Measurements from ENCODE around the gene IL31.
A peak's percentile ranks its signal among the peaks of the same experiment; 100 is the strongest.

Gene IL31

DNA sequence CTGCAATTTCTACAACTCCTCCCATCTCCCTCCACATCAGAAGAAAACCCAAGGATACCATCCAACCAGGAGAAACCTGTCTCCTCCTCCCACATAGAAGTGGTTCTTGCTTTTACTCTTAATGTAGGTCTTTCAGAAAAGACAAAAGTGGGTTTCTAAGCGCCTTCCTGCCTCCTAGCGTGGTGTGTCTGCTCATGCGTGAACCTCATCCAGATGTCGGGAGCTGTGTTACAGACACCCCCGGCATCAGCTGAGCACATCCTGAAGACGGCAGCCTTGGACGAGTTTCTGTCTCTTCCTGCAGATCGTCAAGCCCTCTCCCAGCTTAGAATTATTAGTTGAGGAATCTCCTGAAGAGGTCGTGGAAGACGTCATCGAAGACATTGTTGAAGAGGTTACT lies 18.4 kb upstream of the IL31 start:
- ChIA-PET CTCF (interaction anchor here (0.6 to 3.2 kb wide), 6 partner anchors 18 to 138 kb away, joined by 3 to 10 read pairs (median 4); no protein-coding TSS in a partner anchor), POLR2A (interaction anchor here (0.7 kb wide), 1 partner anchor 308 kb away, joined by 11 read pairs; no protein-coding TSS in a partner anchor)
- Histone ChIP-seq H3K36me3 (ENCODE audit: control insufficient read depth in 2 of 2, insufficient read depth in 1 of 2, low read length in 2 of 2) (no peaks in the 10 kb centered on the region), H3K4me1 (ENCODE audit: control insufficient read depth, insufficient read depth, low read length) (no peaks in the 10 kb centered on the region), H3K9me3 (ENCODE audit: control insufficient read depth, insufficient read depth, low read depth, low read length) (no peaks in the 10 kb centered on the region), H3K27ac (ENCODE audit: extremely low read depth, low read depth, low read length) (no peak overlapping the region), H3K4me3 (ENCODE audit: low read depth, low read length) (no peak overlapping the region)
- TF ChIP-seq ZNF624 (tag by site-specific recombination; IDR thresholded peaks at IDR 0.05) (no peak), ZNF585B (tag by site-specific recombination; IDR thresholded peaks at IDR 0.05) (no peak), BCL11A (tag by site-specific recombination; IDR thresholded peaks at IDR 0.05; ENCODE audit: low read depth) (no peak), HOXD13 (CRISPR knock-in tag; IDR thresholded peaks at IDR 0.05; ENCODE audit: borderline replicate concordance) (no peak), ZNF37A (tag by site-specific recombination; IDR thresholded peaks at IDR 0.05) (no peak), ZNF146 (tag by site-specific recombination; IDR thresholded peaks at IDR 0.05) (no peak), ZNF707 (tag by site-specific recombination; IDR thresholded peaks at IDR 0.05) (no peak), ZFP37 (tag by site-specific recombination; IDR thresholded peaks at IDR 0.05) (no peak), ZNF302 (tag by site-specific recombination; IDR thresholded peaks at IDR 0.05; ENCODE audit: low read depth) (no peak)
- TF ChIP-seq, protein P1, sequence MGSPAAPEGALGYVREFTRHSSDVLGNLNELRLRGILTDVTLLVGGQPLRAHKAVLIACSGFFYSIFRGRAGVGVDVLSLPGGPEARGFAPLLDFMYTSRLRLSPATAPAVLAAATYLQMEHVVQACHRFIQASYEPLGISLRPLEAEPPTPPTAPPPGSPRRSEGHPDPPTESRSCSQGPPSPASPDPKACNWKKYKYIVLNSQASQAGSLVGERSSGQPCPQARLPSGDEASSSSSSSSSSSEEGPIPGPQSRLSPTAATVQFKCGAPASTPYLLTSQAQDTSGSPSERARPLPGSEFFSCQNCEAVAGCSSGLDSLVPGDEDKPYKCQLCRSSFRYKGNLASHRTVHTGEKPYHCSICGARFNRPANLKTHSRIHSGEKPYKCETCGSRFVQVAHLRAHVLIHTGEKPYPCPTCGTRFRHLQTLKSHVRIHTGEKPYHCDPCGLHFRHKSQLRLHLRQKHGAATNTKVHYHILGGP (tag by site-specific recombination; IDR thresholded peaks at IDR 0.05), result no peak
- TF ChIP-seq, protein P2, sequence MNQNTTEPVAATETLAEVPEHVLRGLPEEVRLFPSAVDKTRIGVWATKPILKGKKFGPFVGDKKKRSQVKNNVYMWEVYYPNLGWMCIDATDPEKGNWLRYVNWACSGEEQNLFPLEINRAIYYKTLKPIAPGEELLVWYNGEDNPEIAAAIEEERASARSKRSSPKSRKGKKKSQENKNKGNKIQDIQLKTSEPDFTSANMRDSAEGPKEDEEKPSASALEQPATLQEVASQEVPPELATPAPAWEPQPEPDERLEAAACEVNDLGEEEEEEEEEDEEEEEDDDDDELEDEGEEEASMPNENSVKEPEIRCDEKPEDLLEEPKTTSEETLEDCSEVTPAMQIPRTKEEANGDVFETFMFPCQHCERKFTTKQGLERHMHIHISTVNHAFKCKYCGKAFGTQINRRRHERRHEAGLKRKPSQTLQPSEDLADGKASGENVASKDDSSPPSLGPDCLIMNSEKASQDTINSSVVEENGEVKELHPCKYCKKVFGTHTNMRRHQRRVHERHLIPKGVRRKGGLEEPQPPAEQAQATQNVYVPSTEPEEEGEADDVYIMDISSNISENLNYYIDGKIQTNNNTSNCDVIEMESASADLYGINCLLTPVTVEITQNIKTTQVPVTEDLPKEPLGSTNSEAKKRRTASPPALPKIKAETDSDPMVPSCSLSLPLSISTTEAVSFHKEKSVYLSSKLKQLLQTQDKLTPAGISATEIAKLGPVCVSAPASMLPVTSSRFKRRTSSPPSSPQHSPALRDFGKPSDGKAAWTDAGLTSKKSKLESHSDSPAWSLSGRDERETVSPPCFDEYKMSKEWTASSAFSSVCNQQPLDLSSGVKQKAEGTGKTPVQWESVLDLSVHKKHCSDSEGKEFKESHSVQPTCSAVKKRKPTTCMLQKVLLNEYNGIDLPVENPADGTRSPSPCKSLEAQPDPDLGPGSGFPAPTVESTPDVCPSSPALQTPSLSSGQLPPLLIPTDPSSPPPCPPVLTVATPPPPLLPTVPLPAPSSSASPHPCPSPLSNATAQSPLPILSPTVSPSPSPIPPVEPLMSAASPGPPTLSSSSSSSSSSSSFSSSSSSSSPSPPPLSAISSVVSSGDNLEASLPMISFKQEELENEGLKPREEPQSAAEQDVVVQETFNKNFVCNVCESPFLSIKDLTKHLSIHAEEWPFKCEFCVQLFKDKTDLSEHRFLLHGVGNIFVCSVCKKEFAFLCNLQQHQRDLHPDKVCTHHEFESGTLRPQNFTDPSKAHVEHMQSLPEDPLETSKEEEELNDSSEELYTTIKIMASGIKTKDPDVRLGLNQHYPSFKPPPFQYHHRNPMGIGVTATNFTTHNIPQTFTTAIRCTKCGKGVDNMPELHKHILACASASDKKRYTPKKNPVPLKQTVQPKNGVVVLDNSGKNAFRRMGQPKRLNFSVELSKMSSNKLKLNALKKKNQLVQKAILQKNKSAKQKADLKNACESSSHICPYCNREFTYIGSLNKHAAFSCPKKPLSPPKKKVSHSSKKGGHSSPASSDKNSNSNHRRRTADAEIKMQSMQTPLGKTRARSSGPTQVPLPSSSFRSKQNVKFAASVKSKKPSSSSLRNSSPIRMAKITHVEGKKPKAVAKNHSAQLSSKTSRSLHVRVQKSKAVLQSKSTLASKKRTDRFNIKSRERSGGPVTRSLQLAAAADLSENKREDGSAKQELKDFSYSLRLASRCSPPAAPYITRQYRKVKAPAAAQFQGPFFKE (tag by site-specific recombination; IDR thresholded peaks at IDR 0.05; ENCODE audit: borderline replicate concordance), result no peak
- TF ChIP-seq, protein P3, sequence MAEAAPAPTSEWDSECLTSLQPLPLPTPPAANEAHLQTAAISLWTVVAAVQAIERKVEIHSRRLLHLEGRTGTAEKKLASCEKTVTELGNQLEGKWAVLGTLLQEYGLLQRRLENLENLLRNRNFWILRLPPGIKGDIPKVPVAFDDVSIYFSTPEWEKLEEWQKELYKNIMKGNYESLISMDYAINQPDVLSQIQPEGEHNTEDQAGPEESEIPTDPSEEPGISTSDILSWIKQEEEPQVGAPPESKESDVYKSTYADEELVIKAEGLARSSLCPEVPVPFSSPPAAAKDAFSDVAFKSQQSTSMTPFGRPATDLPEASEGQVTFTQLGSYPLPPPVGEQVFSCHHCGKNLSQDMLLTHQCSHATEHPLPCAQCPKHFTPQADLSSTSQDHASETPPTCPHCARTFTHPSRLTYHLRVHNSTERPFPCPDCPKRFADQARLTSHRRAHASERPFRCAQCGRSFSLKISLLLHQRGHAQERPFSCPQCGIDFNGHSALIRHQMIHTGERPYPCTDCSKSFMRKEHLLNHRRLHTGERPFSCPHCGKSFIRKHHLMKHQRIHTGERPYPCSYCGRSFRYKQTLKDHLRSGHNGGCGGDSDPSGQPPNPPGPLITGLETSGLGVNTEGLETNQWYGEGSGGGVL (tag by site-specific recombination; IDR thresholded peaks at IDR 0.05), result no peak
- TF ChIP-seq, protein P4, sequence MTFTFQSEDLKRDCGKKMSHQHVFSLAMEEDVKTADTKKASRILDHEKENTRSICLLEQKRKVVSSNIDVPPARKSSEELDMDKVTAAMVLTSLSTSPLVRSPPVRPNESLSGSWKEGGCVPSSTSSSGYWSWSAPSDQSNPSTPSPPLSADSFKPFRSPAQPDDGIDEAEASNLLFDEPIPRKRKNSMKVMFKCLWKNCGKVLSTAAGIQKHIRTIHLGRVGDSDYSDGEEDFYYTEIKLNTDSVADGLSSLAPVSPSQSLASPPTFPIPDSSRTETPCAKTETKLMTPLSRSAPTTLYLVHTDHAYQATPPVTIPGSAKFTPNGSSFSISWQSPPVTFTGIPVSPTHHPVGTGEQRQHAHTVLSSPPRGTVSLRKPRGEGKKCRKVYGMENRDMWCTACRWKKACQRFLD (tag by site-specific recombination; IDR thresholded peaks at IDR 0.05), result no peak

DNA sequence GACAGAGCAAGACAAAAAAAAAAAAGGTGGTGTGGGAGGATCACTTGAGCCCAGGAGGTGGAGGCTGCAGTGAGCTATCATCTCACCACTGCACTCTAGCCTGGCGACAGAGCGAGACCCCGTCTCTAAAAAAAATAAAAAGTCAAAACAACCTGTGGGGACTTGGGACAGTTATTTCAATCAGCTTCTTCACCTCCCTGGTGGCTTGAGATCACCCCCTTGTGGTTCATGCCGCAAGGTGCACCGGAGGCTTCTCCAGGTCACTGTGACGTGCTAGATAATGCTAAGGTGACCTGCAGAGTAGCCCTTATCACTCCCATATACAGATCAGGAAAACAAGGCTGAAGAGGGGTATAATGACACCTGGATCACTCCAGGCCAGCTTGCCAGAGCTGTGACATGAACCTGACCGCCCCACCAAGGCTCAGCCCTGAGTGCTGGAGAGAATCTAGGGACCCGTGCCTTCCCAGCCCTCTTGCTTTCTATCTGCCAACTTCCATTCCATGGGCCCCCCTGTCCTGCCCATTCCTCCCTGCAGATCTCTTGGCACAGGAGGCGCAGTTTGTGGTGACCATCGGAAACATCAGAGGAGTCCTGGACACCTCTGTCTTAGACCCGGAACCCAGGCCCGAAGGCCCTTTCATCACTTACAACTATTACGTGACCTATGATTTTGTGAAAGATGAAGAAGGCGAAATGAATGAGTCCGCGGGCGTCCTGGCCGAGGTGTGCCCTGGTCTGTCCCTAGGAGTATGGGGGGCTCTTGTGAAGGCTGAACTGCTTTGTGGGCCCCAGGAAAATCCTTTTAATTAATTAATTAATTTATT lies 17.0 kb upstream of the IL31 start:
- H3K27ac ChIP-seq (ENCODE audit: extremely low read depth, low read depth, low read length), result no peak overlapping the region
- no peaks in the 10 kb centered on the region for H3K9me3 ChIP-seq (ENCODE audit: control insufficient read depth, insufficient read depth, low read depth, low read length)
- no peaks in the 10 kb centered on the region for H3K36me3 ChIP-seq (ENCODE audit: control insufficient read depth in 2 of 2, insufficient read depth in 1 of 2, low read length in 2 of 2)
- H3K4me3 ChIP-seq (ENCODE audit: low read depth, low read length), result no peak overlapping the region
- ChIA-PET CTCF (interaction anchor here (0.6 to 3.2 kb wide), 30 partner anchors 8 to 1590 kb away, joined by 3 to 12 read pairs (median 4); partner anchors contain the start of genes DIABLO and LRRC43), POLR2A (no interaction called here)
- no peaks in the 10 kb centered on the region for H3K4me1 ChIP-seq (ENCODE audit: control insufficient read depth, insufficient read depth, low read length)
- TF ChIP-seq, protein P5, sequence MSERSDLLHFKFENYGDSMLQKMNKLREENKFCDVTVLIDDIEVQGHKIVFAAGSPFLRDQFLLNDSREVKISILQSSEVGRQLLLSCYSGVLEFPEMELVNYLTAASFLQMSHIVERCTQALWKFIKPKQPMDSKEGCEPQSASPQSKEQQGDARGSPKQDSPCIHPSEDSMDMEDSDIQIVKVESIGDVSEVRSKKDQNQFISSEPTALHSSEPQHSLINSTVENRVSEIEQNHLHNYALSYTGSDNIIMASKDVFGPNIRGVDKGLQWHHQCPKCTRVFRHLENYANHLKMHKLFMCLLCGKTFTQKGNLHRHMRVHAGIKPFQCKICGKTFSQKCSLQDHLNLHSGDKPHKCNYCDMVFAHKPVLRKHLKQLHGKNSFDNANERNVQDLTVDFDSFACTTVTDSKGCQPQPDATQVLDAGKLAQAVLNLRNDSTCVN (tag by site-specific recombination; optimal IDR thresholded peaks at IDR 0.05), result no peak
- TF ChIP-seq ZNF654 (tag by site-specific recombination; IDR thresholded peaks at IDR 0.05; ENCODE audit: low read depth) (peak; percentile 78), ZNF629 (tag by site-specific recombination; IDR thresholded peaks at IDR 0.05) (no peak), ZBTB48 (tag by site-specific recombination; IDR thresholded peaks at IDR 0.05) (no peak), ZNF311 (tag by site-specific recombination; IDR thresholded peaks at IDR 0.05; ENCODE audit: borderline replicate concordance) (no peak), SCRT1 (tag by site-specific recombination; IDR thresholded peaks at IDR 0.05; ENCODE audit: borderline replicate concordance) (peak; percentile 67)
- TF ChIP-seq, protein P6, sequence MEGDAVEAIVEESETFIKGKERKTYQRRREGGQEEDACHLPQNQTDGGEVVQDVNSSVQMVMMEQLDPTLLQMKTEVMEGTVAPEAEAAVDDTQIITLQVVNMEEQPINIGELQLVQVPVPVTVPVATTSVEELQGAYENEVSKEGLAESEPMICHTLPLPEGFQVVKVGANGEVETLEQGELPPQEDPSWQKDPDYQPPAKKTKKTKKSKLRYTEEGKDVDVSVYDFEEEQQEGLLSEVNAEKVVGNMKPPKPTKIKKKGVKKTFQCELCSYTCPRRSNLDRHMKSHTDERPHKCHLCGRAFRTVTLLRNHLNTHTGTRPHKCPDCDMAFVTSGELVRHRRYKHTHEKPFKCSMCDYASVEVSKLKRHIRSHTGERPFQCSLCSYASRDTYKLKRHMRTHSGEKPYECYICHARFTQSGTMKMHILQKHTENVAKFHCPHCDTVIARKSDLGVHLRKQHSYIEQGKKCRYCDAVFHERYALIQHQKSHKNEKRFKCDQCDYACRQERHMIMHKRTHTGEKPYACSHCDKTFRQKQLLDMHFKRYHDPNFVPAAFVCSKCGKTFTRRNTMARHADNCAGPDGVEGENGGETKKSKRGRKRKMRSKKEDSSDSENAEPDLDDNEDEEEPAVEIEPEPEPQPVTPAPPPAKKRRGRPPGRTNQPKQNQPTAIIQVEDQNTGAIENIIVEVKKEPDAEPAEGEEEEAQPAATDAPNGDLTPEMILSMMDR (tag by site-specific recombination; IDR thresholded peaks at IDR 0.05), result peak; percentile 62
